DMS114 treated with DMSO at 0.1 percent for 48 hours (cell line): ENCODE measurements around the gene SGCD.
"Not testable (repeated sequence)": the region's sequence is repeated elsewhere in the genome, so short reads cannot be mapped to it uniquely, and the experiment has no call there.

ENCODE experiments used
- DNase-seq: peaks from one replicate; lab custom pipeline; 2025; ENCODE audit not compliant: unreplicated experiment; lab: John Stamatoyannopoulos, UW

The SGCD gene

DNA sequence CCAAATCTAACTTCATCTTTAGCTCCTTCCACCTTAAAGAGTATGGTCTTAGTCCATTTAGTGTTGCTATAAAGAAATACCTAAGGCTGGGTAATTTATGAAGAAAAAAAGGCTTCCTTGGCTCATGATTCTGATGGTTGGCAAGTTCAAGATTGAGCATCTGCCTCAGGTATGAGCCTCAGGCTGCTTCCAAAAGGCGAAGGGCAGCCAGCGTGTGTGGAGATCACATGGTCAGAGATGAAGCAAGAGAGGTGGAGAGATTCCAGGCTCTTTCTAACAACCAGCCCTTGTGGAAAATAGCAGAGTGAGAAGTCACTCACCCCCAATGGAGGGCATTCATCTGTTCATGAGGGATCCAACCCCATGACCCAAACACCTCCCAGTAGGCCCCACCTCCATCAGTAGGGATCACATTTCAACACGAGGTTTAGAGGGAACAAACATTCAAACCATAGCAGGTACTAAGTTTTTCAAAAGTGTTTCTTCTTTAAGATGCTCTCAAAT lies 225.9 kb downstream of the SGCD start:
- no peak for DNase-seq

DNA sequence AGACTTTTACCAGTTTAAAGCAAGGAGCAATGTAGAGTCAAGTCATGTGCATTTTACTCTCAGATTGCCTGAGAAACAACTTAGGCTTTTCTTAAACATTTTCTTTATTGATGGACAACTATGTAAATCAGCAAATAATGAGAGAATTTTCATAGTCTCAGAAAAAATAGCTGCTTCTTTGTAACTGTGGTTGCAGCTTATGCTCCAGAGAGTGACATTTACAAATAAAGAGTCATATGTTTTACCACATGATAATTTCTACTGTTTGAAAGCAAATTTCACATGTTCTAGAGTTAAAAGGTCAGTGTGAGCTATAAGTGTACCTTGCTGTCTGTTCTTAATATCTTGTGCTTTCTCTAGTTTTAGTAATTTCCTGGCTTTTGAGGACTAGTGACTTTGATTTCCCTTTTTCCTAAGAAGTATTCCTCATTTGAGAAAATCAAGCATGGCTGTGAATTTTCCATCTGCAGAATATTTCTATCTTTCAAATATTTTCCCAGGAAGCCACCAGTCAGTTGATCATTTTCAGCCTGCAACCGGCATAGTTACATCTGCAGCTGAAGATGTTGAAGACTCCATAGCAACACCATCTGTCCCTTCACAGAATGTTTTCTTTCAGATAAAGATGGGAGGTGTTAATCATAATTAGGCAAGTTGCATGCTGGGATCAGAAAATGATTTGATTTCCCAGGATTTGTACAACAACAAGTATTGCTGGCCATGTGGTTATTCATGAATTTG lies 229.9 kb downstream of the SGCD start:
- DNase-seq, result no peak

DNA sequence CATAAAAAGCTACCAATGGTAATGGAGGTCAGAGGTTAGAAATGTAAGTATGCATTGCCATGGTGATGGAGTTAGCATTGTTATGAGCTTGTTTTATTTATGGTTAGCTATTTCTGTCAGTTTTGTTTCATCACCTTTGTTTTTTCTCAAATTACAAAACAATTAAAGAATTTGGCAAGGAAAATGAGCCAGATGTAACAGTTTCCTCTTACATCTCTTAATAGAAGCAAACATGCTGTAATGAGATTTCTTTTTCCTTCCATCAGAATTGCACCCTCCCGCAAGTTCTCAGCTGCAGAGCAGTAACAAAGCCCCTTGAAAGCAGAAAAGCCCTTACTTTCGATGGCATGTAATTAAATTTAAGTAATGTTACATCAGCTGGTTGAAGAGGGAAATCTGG lies 233.0 kb downstream of the SGCD start:
- DNase-seq, result no peak

DNA sequence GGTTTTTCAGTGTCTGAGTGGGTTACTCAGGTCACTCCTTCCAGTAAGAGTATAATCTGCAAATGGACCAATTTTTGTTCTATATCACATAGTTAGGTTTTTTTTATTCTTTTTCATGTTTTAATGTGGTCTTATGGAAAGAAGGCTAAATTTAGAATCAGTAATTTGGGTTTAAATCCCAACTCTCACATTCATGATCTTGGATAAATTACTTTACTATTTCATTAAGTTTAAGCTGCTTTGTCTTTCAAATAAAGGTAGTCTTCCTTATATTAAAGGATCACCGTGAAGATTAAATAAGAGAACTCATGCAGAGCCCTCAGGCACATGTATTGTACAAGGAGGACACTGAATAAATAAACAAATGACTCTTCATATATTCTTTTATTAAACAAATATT lies 234.7 kb downstream of the SGCD start:
- no peak for DNase-seq

DNA sequence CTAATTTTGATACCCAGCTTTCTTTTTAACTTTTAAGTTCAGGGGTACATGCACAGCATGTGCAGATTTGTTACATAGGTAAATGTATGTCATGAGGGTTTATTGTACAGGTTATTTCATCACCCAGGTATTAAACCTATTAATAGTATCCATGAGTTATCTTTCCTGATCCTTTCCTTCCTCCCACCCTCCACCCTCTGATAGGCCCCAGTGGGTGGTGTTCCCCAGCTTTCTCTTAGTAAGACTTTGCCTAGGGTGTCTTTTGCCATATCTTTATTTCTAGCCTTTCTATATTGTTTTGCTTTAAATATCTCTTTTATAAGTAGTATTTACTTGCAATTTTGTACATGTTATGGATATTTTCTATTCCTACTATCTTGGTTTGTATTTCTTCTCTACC lies 243.7 kb downstream of the SGCD start:
- DNase-seq, result no peak

DNA sequence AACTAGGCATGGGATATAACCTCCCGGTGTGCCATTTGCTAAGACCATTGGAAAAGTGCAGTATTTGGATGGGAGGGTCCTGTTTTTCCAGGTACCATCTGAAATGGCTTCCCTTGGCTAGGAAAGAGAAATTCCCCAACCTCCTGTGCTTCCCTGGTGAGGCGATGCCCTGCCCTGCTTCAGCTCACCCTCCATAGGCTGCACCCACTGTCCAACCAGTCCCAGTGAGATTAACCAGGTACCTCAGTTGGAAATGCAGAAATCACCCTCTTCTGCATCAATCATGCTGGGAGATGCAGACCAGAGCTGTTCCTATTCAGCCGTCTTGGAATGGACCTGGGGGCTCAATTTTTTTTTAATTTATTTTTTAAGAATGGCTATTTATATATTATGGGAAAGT lies 254.8 kb downstream of the SGCD start:
- DNase-seq, result no peak

DNA sequence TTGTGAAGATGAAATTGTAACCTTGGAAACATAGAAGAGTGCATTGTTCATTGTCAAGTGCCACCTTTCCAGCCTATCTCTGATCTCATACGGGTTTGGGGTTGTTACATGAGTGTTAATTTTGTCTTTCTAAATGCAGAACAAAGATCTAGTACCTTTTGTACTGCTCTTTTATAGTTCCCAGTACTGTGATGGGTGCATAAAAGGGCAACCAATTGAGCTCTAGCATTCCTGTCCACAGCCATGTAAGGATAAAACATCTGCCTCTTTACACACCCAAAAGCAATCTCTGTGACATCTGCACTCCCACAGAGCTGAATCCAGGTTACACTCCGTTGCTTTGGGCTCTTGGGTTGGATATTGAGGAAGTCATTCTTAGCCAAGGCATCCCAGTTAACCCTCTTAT lies 255.2 kb downstream of the SGCD start:
- DNase-seq, result no peak

DNA sequence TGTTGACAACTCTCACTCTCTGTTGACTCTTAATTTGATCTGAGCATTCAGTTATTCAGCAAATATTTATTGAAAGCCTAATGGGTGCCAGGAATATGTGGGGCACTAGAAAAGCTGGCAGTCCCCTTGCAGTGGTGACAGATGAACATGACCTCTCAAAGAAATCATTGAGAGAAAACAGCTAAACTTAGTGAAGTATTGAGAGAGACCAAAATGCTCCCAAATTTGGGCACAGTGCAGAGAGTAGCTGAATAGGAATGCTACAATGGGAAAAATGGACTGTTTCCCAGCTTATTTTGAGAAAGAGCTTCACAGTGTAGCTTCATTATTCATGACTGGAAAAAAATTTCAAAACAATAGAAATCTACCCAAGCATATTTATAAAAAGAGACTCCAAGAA lies 257.9 kb downstream of the SGCD start:
- no peak for DNase-seq

DNA sequence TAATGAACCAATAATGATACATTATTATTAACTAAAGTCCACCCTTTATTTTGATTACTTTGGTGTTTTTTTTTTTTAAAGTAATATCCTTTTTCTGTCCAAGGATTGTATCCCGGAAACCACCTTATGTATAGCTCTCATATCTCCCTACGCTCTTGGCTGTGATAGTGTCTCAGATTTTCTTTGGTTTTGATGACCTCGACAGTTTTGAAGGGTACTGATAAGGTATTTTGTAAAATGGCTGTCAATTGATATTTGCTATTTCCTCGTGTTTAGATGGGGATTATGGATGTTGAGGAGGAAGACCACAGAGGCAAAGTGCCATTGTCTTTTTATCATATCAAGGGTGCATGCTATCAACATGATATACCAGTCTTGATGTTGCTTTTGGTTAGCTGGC lies 259.0 kb downstream of the SGCD start:
- no peak for DNase-seq

DNA sequence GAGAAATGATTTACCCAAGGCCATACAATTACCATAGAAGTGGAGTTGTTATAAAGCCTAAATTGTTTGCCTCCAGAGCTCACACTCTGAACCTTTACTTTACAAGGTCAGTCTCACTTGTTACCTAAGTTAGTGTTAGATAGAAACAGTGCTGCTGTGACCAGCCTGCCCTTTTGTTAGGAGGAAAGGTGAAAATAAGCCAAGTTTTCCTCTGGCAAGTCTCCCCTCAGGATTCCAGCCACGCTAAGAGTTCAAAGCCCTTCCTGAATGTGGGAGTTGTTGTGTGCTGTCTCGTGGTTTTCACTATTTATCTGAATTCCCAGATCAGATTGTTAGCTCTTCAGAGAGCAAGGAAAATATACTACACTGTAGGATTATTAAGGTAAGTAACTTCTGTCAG lies 260.0 kb downstream of the SGCD start:
- DNase-seq, result no peak

DNA sequence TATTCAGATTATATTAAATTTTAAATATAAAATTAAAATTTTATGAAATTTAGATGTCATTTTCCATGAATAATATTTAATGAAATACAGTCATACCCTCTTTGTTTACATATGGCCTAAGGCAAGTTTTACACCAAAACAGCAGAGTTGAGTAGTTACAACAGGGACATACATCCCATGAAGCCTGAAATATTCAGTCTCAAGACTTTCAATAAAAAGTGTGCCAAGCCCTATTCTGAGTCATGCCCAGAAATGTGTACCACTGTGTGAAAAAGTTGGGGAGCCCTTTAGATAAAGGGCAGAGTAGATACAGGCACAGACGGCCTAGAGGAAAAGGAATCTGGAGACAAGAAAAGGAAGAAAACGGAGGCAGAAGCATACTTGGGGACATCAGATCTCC lies 261.3 kb downstream of the SGCD start:
- DNase-seq, result no peak

DNA sequence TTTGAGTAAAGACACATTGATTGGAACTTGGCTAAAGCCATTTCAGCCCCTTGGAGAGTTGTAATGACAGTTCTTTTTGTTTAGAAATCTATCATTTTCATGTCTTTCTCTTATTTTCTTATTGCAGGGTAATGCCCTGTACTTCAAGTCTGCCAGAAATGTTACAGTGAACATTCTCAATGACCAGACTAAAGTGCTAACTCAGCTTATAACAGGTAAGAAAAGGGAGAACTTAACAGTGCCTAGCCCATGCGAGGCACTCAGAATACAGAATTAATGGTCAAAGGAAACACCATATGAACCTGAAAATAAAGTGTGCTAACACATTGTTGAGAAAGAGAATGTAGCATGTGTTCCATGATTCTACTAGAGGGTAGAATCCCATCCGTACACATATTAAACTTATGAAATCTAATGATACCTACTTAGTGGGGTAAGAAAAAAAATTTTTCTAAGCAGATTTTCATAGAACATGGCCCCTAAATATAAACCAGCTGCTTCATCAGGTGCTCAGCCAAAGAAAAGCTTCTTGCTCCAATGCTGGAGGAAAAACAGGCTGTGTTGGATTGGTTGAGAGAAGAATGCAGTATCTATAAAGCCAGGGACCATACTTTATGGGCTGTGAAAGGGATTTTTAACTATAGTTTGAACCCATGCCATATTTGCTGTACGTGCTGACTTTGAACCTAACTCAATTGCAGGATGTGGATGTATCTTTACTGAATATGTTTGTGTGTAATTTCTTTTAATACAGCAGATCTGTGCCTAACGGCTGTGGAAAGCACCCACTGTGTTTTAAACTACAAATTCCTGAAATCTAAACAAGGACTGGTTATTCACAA lies 262.4 kb downstream of the SGCD start:
- DNase-seq, result no peak

DNA sequence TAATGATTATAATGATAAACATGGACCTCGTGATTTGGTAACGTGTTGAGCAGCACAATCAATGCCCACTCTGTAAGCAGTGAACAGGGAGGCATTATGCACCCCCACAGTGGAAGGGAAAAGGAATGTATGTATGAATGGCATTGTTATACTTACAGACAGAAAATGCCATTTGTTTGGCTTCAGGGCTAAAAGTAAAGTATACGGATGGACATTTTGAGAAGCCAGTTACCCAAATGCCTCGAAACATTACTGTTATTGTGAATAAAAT lies 262.9 kb downstream of the SGCD start:
- no peak for DNase-seq

DNA sequence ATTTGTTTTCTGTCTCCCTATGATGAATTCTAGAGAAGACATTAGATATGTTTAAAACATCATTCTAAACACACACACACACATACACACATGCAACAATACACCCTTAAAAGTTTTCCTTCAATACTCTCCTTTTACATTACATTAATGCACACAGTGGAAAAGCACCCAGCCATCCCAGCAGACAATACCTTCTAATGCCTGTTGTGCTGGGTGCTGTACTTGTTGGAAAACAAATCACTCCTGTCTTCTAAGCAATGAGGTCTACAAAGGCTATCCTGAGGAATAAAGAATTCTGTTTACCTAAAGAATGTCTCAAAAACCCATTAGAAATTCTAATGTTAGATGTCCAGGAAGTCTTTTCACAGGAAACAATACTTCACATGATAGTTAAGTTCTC lies 264.0 kb downstream of the SGCD start:
- no peak for DNase-seq

DNA sequence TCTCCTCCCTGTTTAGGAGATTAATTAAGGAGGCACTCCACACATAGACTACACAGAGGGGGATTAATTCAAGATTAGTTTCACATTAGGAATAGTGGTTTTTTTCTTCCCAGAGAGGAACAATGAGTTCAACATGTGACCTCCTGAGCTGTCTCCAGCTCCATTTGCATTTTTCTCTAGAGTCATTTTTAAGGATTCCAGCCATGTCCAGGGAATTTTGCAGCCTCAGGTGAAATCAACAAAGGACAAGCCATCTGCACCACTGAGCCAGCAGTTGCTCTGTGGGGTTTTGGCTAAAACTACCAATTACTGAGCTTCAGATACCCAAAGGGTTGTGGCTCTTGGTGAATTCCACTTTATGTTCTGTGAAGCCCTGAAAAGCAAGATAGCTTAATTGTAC lies 264.7 kb downstream of the SGCD start:
- no peak for DNase-seq

DNA sequence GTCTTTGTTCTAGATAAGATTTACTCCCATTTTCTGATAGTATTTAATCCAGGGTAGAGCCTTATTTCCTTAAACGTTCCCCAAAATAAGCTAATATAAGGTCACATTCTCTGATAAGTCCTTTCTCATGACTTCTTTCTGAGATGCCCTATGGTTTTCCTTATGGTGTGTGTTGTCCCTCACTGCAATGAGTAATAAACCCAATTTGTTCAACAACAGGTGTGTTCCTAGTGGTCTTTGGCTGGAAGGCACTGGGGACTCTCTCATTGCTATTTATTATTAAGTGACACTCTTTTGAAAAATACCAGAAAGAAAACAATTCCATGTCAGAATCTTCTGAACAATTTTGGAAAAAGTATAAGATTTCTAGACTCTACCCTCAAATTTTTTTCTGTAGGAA lies 266.6 kb downstream of the SGCD start:
- no peak for DNase-seq

DNA sequence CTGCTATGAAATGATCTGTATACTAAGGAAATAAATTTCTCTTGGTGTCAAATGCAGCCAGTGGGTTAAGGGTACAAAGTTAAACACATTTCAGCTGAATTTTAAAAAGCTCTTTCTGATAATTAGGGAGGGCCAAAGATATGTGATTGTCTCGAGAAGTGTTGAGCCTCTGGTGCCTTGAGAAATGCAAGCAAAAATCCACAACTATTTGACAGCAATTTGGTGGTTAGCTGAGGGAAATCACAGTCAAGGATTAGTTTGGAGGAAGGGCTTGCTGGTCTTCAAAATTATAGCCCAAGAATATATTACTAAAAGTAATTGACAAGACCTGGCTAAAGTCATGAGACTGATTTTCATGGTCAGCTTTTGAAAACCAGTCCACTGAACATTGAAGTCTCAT lies 267.4 kb downstream of the SGCD start:
- DNase-seq, result no peak

DNA sequence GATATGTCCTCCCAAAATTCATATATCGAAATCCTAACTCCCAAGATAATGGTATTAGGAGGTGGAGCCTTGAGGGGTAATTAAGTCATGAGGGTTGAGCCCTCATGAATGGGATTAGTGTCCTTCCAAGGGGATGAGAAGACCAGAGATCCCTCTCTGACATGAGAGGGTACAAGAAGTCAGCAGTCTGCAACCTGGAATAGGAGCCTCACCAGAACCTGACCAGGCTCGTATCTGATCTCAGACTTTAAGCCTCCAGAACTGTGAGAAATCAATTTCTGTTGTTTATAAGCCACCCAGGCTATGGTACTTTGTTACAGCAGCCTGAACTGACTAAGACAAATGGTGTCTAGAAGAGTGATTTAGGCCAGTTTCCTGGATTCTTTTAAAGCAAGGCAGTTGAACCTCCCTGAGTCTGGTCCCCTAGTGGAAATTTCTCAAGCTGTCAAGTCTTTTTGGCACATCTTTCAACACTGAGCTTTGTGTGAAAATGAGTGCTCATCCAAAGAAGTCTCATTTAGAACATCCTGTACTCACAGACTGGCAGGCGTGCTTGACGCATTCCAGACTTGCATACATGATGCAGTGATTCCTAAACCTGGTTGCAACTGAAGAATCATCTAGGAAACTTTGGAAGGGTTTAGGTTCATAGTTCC lies 268.3 kb downstream of the SGCD start:
- no peak for DNase-seq

DNA sequence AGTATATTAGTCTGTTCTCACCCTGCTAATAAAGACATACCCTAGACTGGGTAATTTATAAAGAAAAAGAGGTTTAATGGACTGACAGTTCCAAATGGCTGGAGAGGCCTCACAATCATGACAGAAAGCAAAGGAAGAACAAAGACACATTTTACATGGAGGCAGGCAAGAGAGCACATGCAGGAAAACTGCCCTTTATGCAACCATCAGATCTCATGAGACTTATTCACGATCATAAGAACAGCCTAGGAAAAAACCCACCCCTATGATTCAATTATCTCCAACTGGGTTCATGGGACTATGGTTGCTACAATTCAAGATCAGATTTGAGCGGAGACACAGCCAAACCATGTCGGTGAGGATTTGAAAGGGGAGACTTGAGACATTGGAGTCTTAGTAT lies 270.3 kb downstream of the SGCD start:
- DNase-seq, result no peak

DNA sequence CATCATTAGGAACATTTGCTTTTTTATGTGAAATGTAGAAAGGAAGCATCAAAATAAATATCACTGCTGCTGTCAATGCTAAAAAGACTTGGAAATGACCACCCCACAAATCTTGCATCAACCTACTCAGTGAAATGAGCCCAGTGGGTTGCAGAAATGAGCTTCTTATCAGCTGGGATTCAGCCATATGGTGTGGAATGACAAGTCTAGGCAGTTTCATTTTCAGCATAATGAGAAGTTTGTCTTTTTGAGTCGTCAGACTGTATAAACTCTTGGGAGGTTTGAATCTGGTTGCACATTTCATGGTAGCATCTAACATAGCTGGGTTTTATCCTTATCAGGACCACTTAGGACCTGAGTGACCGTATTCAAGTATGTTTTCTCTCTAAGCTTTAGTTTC lies 272.0 kb downstream of the SGCD start:
- DNase-seq, result no peak

DNA sequence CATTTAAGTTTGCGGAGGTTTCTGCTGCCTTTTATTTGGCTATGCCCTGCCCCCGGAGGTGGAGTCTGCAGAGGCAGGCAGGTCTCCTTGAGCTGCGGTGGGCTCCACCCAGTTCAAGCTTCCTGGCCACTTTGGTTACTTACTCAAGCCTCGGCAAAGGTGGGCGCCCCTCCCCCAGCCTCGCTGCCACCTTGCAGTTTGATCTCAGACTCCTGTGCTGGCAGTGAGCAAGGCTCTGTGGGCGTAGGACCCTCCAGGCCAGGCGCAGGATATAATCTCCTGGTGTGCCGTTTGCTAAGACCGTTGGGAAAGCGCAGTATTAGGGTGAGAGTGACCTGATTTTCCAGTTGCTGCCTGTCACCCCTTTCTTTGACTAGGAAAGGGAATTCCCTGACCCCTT lies 283.6 kb downstream of the SGCD start:
- not testable (repeated sequence) for DNase-seq

DNA sequence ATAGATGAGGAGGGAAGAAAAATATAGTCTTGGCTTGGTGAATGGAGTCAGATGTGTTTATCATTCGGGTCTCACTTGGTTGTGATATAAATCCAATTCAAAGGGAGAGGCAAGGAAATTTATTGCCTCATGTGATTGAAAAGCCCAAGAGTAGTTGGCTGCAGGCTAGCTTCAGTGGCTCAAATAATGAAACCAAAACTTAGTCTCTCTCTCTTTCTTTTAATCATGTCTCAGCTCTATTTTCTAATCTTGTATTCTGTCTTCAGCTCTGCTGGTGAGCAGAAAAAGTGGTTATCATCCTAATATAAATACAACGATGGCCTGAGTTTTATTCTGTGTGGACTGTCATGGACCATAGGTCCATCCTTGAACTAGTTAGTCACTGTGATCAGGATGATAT lies 288.9 kb downstream of the SGCD start:
- DNase-seq, result no peak
